Astrocyte (in vitro differentiated cells and primary cell): ENCODE measurements around the gene SAFB2. TPM values are rescaled to one million over a fixed set of nuclear protein-coding genes. Genes with fewer than 3 reads are reported as not detected.

Experiments
- DNase-seq: peaks from one replicate; pipeline ENCODE4 v3.0.0-alpha.2; 2010; ENCODE audit warnings: low read depth
- FAIRE-seq: peaks from 2 replicates; lab custom pipeline; 2011; peaks lifted over from hg19 to GRCh38; lab: Jason Lieb, UNC
- H2AFZ ChIP-seq: 2 replicates; pipeline ENCODE4 v1.6.0; 2012; ENCODE audit warnings: low read depth, low read length, inconsistent platforms
- H3K27ac ChIP-seq: 2 replicates; pipeline ENCODE4 v1.5.1; 2011; ENCODE audit warnings: low read depth, low read length, inconsistent platforms
- H3K27me3 ChIP-seq: 2 replicates; pipeline ENCODE4 v1.6.0; 2011; ENCODE audit warnings: low read length, inconsistent platforms; ENCODE audit not compliant: insufficient read depth
- H3K36me3 ChIP-seq: 2 replicates; pipeline ENCODE4 v1.5.1; 2011; ENCODE audit warnings: low read length, inconsistent platforms; ENCODE audit not compliant: insufficient read depth
- H3K4me1 ChIP-seq: 2 replicates; pipeline ENCODE4 v1.5.1; 2011; ENCODE audit warnings: low read length, inconsistent platforms; ENCODE audit not compliant: insufficient read depth
- H3K4me2 ChIP-seq: 2 replicates; pipeline ENCODE4 v1.6.0; 2012; ENCODE audit warnings: low read length, inconsistent platforms
- H3K4me3 ChIP-seq: 2 replicates; pipeline ENCODE4 v1.5.1; 2011; ENCODE audit warnings: low read depth, mild to moderate bottlenecking, low read length, inconsistent platforms; ENCODE audit not compliant: insufficient read depth
- H3K79me2 ChIP-seq: 2 replicates; pipeline ENCODE4 v1.6.0; 2012; ENCODE audit warnings: mild to moderate bottlenecking, low read length, inconsistent platforms; ENCODE audit not compliant: insufficient read depth
- H3K9ac ChIP-seq: 2 replicates; pipeline ENCODE4 v1.6.0; 2012; ENCODE audit warnings: mild to moderate bottlenecking, low read length, inconsistent platforms
- H3K9me3 ChIP-seq: 2 replicates; pipeline ENCODE4 v1.5.1; 2012; ENCODE audit warnings: low read depth, mild to moderate bottlenecking, low read length, inconsistent platforms; ENCODE audit not compliant: insufficient read depth
- H4K20me1 ChIP-seq: 2 replicates; pipeline ENCODE4 v1.6.0; 2012; ENCODE audit warnings: low read length, inconsistent platforms; ENCODE audit not compliant: insufficient read depth
- H3K27ac Mint-ChIP-seq: one replicate; pipeline ENCODE4 v1.8.0; 2021; ENCODE audit warnings: mild to moderate bottlenecking, mixed read lengths; ENCODE audit not compliant: unreplicated experiment
- H3K27me3 Mint-ChIP-seq: one replicate; pipeline ENCODE4 v1.8.0; 2021; ENCODE audit warnings: low read depth, mixed read lengths; ENCODE audit not compliant: unreplicated experiment
- H3K36me3 Mint-ChIP-seq: one replicate; pipeline ENCODE4 v1.8.0; 2021; ENCODE audit warnings: low read depth, mixed read lengths; ENCODE audit not compliant: unreplicated experiment
- H3K4me1 Mint-ChIP-seq: one replicate; pipeline ENCODE4 v1.8.0; 2021; ENCODE audit warnings: low read depth, mixed read lengths; ENCODE audit not compliant: unreplicated experiment
- H3K4me3 Mint-ChIP-seq: one replicate; pipeline ENCODE4 v1.8.0; 2021; ENCODE audit warnings: mild to moderate bottlenecking, moderate library complexity, mixed read lengths; ENCODE audit not compliant: unreplicated experiment
- H3K9me3 Mint-ChIP-seq: one replicate; pipeline ENCODE4 v1.8.0; 2021; ENCODE audit warnings: mild to moderate bottlenecking, mixed read lengths; ENCODE audit not compliant: unreplicated experiment
- EZH2 ChIP-seq: IDR thresholded peaks from 2 replicates; pipeline ENCODE4 v1.6.1; 2012; ENCODE audit warnings: mild to moderate bottlenecking, low read length, inconsistent platforms; ENCODE audit not compliant: insufficient read depth
- total RNA-seq: library from RNA; stranded (reverse); gene quantifications from 2 replicates; pipeline ENCODE4 v1.2.1, GENCODE V29; 2021
- TF ChIP-seq, protein P1 (sequence below): IDR thresholded peaks from 2 replicates; pipeline ENCODE4 v1.5.1; 2011; ENCODE audit warnings: low read depth, mild to moderate bottlenecking, inconsistent platforms, low read length, moderate library complexity; ENCODE audit not compliant: insufficient read depth

The SAFB2 gene
- total RNA-seq, 1 donor from 2014 or later = 50.6 TPM

DNA sequence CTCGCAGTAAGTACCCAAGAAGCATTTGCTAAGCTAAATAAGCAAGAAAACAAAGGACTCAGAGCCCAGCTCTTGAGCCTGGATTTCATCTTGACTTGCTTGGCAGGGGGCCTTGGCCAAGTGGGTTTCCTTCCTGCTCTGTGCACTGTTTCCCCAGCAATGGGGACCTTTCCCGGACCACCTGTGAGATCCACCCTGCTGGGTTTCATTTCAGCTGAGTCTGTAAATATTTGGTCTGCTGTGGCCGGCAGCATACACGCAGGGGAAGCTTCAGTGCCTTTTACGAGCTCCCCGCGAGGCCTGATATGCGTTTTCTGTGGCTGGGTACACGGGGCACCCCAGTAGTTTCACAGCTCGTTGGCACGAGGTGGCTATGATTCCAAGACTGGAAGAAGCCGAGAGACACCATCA is 42.4 kb downstream of the SAFB2 start:
- H3K36me3 Mint-ChIP-seq = peaks cover 3% of the 10 kb centered on the region
- peaks cover 6% of the 10 kb centered on the region for H3K4me1 Mint-ChIP-seq
- Histone ChIP-seq H3K4me2 (no peak overlapping the region), H3K9me3 (no peaks in the 10 kb centered on the region), H3K36me3 (no peaks in the 10 kb centered on the region), H2AFZ (no peak overlapping the region), H3K4me1 (peaks cover 9% of the 10 kb centered on the region), H4K20me1 (peaks cover 11% of the 10 kb centered on the region), H3K9ac (no peak overlapping the region), H3K27me3 (no peaks in the 10 kb centered on the region), H3K27ac (no peak overlapping the region), H3K4me3 (no peak overlapping the region), H3K79me2 (no peaks in the 10 kb centered on the region)
- DNase-seq = no peak
- H3K27me3 Mint-ChIP-seq = no peaks in the 10 kb centered on the region
- no peak for FAIRE-seq
- H3K9me3 Mint-ChIP-seq = no peaks in the 10 kb centered on the region
- H3K4me3 Mint-ChIP-seq = no peak overlapping the region
- no peak overlapping the region for H3K27ac Mint-ChIP-seq
- no peak for TF ChIP-seq EZH2
- TF ChIP-seq, protein P1, sequence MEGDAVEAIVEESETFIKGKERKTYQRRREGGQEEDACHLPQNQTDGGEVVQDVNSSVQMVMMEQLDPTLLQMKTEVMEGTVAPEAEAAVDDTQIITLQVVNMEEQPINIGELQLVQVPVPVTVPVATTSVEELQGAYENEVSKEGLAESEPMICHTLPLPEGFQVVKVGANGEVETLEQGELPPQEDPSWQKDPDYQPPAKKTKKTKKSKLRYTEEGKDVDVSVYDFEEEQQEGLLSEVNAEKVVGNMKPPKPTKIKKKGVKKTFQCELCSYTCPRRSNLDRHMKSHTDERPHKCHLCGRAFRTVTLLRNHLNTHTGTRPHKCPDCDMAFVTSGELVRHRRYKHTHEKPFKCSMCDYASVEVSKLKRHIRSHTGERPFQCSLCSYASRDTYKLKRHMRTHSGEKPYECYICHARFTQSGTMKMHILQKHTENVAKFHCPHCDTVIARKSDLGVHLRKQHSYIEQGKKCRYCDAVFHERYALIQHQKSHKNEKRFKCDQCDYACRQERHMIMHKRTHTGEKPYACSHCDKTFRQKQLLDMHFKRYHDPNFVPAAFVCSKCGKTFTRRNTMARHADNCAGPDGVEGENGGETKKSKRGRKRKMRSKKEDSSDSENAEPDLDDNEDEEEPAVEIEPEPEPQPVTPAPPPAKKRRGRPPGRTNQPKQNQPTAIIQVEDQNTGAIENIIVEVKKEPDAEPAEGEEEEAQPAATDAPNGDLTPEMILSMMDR = no peak

DNA sequence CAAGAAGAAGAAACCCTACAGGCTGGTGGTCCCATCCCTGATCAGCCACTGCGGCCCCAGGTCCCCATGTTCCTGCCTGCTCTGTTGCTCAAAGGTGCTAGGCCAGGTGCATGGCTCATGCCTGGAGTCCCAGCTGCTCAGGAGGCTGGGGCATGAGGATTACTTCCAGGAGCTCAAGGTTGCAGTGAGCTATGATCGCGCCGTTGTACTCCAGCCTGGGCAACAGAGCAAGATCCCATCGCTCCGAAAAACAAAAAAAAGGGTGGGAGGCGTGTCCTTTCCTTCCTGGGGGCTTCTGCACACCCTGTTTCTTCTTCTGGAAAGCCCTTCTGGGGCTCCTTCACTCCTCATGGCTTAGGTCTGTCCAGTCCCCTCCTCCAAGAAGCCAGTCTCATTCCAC is 42.9 kb downstream of the SAFB2 start:
- no peak for FAIRE-seq

DNA sequence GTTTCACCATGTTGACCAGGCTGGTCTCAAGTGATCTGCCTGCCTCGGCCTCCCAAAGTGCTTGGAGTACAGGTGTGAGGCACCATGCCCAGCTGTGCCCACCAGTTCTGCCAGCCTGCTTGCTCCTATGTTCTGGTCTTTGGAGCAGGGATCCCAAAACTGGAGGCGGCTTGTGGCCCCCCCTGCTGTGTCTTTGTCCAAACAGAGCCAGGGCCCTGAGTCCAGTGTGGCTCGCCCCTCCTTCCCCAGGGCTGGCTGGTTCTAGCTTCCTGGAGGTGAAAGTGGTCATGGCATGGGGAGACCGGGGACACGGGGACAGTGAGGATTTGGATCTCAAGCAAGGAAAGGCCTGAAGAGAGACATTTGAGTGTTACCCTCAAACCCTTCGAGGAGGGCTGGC is 43.3 kb downstream of the SAFB2 start:
- Mint-ChIP-seq H3K4me3 (no peak overlapping the region), H3K27me3 (no peaks in the 10 kb centered on the region), H3K36me3 (peaks cover 3% of the 10 kb centered on the region), H3K27ac (no peak overlapping the region), H3K4me1 (peaks cover 6% of the 10 kb centered on the region), H3K9me3 (no peaks in the 10 kb centered on the region)
- Histone ChIP-seq H4K20me1 (peaks cover 6% of the 10 kb centered on the region), H3K27me3 (no peaks in the 10 kb centered on the region), H3K9me3 (no peaks in the 10 kb centered on the region), H3K79me2 (no peaks in the 10 kb centered on the region), H3K4me3 (no peak overlapping the region), H3K27ac (no peak overlapping the region), H3K4me2 (no peak overlapping the region), H3K36me3 (no peaks in the 10 kb centered on the region), H3K9ac (no peak overlapping the region), H3K4me1 (peaks cover 9% of the 10 kb centered on the region), H2AFZ (no peak overlapping the region)
- no peak for FAIRE-seq
- TF ChIP-seq, protein P1 = no peak
- TF ChIP-seq EZH2 = no peak
- DNase-seq = no peak

More for the DNA sequence above, 42.9 kb downstream of the SAFB2 start:
- Histone ChIP-seq H3K4me2 (no peak overlapping the region), H3K36me3 (no peaks in the 10 kb centered on the region), H3K9ac (no peak overlapping the region), H3K27ac (no peak overlapping the region), H3K79me2 (no peaks in the 10 kb centered on the region), H2AFZ (no peak overlapping the region), H4K20me1 (peaks cover 10% of the 10 kb centered on the region), H3K4me3 (no peak overlapping the region), H3K4me1 (peaks cover 9% of the 10 kb centered on the region), H3K27me3 (no peaks in the 10 kb centered on the region), H3K9me3 (no peaks in the 10 kb centered on the region)
- Mint-ChIP-seq H3K27ac (no peak overlapping the region), H3K4me3 (no peak overlapping the region), H3K27me3 (no peaks in the 10 kb centered on the region), H3K9me3 (no peaks in the 10 kb centered on the region), H3K4me1 (peaks cover 6% of the 10 kb centered on the region), H3K36me3 (peaks cover 3% of the 10 kb centered on the region)
- TF ChIP-seq EZH2 = no peak
- TF ChIP-seq, protein P1 = no peak
- no peak for DNase-seq
